Rectal smooth muscle tissue (tissue), 1 donor: ENCODE data around the gene PRKCD.

Experiments
- H3K27ac ChIP-seq: one replicate; pipeline ENCODE4 v1.7.0; 2013; ENCODE audit warnings: low read depth, low read length, inconsistent platforms
- H3K27me3 ChIP-seq: one replicate; pipeline ENCODE4 v1.7.0; 2013; ENCODE audit warnings: low read length; ENCODE audit not compliant: control insufficient read depth, insufficient read depth
- H3K36me3 ChIP-seq: one replicate; pipeline ENCODE4 v1.7.0; 2013; ENCODE audit warnings: low read length; ENCODE audit not compliant: control insufficient read depth, insufficient read depth
- H3K4me1 ChIP-seq: one replicate; pipeline ENCODE4 v1.7.0; 2013; ENCODE audit warnings: low read length; ENCODE audit not compliant: control insufficient read depth, insufficient read depth
- H3K4me3 ChIP-seq: one replicate; pipeline ENCODE4 v1.7.0; 2013; ENCODE audit warnings: low read length
- H3K9ac ChIP-seq: one replicate; pipeline ENCODE4 v1.7.0; 2013; ENCODE audit warnings: low read length

PRKCD gene

DNA sequence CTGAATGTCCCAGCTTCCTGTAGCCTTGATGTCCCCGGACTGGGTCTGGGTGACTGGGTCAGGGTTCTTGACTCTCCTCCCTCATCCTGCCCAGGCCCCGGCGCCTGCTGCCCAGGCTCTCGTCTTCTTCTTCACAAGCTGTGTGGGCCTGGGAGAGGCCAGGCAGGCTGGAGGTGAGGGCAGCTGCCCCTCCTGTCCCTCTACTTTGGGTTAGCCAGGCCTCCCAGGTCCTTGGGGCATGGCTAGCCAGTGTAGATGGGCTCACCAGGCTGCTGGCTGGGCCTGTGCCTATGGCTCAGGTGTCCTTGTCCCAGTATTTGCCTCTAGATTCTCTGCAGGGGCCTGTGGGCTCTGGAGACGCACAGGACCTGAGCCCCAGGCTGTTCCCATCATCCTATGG is 63.0 kb downstream of the PRKCD start:
- Histone ChIP-seq H3K9ac (no peak overlapping the region), H3K36me3 (peaks cover 38% of the 10 kb centered on the region), H3K27ac (no peak overlapping the region), H3K4me3 (no peak overlapping the region), H3K27me3 (no peaks in the 10 kb centered on the region), H3K4me1 (no peaks in the 10 kb centered on the region)

DNA sequence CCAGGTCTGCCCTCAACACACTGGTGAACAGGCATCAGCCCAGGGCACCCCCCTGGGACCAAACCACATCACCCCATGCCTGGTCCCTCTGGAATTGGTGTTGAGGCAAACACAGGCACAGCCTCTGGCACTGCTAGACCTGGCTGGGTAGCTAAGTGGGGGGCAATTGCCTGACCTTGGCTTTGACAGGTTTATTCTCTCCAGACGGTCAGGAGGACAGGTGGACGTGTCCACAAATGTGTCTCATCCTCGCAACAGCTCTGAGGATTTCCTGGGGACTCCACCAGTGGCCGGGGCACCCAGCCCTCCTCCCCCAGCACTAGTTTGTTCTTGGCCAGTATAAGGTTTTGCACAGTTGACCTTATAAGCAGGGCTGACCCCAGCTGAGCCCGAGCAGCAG is 63.5 kb downstream of the PRKCD start:
- Histone ChIP-seq H3K36me3 (peaks cover 43% of the 10 kb centered on the region), H3K4me1 (no peaks in the 10 kb centered on the region), H3K27me3 (no peaks in the 10 kb centered on the region), H3K27ac (no peak overlapping the region), H3K9ac (no peak overlapping the region), H3K4me3 (no peak overlapping the region)

DNA sequence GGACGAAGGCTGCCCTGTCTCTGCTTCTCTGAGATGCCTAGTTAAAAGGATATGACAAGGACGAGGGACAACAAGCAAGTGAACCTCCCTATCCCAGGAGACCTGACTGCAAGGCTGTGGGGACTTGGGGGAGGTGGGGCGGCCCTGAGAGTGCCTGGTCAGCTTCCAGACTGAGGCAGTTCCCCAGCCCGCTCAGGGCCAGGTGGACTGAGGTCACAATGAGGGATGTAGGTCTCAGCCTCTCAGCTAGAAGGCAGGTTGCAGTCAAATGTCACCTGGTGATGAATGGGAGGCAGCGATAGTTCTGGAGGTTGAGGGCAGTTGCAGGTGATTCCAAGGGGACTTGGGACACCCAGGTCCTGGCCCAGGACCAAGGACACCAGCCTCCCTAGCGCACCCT is 64.2 kb downstream of the PRKCD start:
- Histone ChIP-seq H3K9ac (no peak overlapping the region), H3K36me3 (peaks cover 49% of the 10 kb centered on the region), H3K27me3 (no peaks in the 10 kb centered on the region), H3K4me3 (no peak overlapping the region), H3K27ac (no peak overlapping the region), H3K4me1 (no peaks in the 10 kb centered on the region)

DNA sequence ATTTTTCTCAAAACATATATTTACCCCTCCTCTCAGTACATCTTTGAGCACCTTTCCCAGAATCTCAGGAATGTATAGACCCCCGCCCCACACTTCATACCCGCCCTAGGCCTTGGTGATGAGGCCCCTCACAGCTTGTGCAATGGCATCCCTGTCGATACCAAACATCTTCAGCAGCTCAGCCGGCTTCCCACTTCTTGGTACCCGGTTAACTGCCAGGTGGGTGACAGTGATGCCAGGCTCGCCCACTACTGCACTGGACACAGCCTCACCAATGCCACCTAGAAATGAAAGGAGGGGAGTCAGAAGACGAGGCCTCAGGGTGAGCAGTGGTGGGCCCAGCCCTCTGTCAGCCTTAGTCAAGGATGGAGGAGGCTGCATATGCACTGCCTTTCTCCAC is 64.6 kb downstream of the PRKCD start:
- H3K36me3 ChIP-seq = peaks cover 52% of the 10 kb centered on the region

DNA sequence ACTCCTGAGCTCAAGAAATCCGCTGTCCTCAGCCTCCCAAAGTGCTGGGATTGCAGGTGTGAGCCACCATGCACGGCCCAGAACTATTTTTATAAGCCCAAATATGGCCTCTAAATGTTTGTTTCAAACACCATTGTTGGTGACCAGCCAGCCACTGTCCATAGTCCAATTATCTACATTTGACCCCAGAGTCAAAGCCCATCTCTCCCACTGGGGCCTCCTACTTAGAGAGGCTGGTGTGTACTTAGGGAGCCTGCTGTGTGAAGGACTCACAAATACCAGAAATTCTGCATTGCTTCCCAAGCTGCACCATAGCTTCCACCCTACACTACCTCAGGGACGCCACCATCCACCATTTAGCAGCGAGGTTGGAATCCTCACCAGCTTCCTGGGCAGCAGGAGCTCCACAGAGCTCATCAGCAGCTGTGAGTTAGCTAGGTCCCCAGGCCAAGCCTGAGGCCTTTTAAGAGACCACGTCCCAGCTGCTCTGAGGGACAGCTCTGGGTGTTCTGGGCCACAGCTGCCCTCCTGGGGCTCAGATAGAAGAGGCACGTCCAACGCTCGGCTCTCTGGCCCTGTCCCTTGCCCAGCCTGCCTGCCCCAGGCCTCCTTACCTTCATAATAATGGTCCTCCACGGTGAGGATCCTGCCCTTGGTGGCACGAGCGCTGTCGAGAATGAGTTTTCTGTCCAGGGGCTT is 65.3 kb downstream of the PRKCD start:
- Histone ChIP-seq H3K9ac (no peak overlapping the region), H3K27ac (no peak overlapping the region), H3K27me3 (no peaks in the 10 kb centered on the region), H3K36me3 (peaks cover 58% of the 10 kb centered on the region), H3K4me1 (no peaks in the 10 kb centered on the region), H3K4me3 (no peak overlapping the region)

More for the DNA sequence above, 64.6 kb downstream of the PRKCD start:
- H3K27ac ChIP-seq = no peak overlapping the region
- H3K27me3 ChIP-seq = no peaks in the 10 kb centered on the region
- H3K4me1 ChIP-seq = no peaks in the 10 kb centered on the region
- H3K9ac ChIP-seq = no peak overlapping the region
- H3K4me3 ChIP-seq = no peak overlapping the region

DNA sequence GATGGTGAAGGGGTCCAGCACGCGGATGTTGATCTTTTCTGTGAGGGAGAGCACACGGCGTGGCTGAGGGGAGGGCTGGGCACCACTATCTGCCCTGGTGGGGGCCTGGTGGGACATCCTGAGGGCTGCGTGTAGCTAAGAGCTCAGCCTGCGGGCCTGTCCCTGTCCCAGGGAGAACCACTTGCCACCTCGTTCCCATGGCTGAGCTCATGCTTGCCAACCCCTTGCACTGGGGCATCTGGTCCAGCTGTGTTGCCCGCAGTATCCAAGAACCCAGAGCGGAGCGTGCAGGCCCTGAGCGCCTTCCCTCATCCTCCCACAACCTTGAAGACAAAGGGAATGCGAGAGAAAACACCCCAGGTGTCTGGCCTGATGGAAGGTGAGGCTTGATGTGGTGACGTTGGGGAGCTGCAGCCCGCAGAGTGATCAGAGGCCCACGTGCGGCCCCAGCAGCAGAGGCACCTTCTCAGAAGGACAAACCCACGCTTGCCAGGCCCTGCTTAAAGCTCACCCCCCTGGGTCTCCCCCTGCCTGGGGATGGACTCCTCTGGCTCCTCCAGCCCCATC is 65.9 kb downstream of the PRKCD start:
- Histone ChIP-seq H3K36me3 (peaks cover 65% of the 10 kb centered on the region), H3K27me3 (no peaks in the 10 kb centered on the region), H3K9ac (no peak overlapping the region), H3K4me1 (no peaks in the 10 kb centered on the region), H3K4me3 (no peak overlapping the region), H3K27ac (no peak overlapping the region)

DNA sequence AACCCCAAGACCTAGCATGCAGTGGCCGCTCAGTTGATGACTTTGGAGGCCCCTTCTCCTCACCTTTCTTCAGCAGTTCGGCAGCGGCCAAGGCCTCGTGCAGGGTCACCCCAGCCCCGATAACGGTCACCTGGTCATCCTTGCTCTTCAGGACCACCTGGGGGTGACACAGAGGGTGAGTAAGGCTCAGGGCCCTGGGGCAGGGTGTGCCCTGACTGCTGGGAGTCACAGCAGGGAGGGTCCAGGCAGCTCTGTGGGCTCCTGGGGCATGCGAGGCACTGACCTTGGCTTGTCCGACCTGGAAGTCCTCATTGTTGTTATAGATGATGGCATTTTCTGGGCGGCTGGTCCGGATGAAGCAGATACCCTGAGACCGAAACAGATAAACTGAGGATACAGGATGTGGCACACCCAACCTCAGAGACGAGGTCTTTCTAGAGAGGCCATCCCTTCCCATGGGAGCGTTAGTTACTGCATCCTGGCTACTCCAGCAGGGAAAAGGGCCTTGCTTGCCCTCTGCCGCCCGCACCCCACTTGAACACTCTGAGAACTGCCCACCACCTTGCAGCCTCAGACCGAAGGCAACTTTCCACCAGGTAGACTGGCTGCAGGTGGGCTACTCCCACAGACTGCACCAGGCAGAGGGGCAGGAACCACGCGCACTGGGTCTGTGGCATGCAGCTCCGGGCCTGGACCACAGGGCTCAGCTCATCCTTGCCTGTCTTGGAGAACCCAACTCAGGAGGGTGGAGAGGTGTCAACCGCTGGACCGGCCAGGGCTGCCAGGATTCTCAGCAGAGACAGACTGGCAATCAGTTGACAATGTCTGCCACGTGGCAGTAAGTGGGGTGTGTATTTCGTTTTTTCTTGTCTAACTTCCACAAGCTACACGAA is 67.2 kb downstream of the PRKCD start:
- Histone ChIP-seq H3K4me1 (no peaks in the 10 kb centered on the region), H3K27ac (no peak overlapping the region), H3K36me3 (peaks cover 76% of the 10 kb centered on the region)

DNA sequence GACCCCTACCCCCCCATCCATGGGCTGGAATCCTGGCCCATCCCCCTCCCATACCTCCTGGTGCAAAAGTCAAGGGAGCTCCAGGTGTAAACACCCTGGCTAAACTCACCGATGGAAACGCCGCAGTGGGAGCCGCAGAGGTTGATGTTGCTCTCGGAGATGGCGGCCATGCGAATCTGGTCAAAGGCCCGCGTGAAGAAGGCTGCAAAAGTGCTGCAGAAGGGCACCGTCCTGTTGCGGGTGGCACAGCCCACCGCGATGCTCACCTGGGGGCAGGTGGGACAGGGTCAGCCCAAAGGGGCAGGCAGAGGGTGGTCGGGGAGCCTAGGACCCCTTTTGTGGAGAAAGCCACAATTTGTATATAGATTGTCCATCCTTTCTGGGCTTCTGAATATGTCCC is 68.2 kb downstream of the PRKCD start:
- Histone ChIP-seq H3K4me3 (no peak overlapping the region), H3K4me1 (no peaks in the 10 kb centered on the region), H3K27me3 (no peaks in the 10 kb centered on the region), H3K27ac (no peak overlapping the region), H3K9ac (no peak overlapping the region), H3K36me3 (peaks cover 85% of the 10 kb centered on the region)

More for the DNA sequence above, 67.2 kb downstream of the PRKCD start:
- H3K9ac ChIP-seq = no peak overlapping the region
- no peak overlapping the region for H3K4me3 ChIP-seq
- no peaks in the 10 kb centered on the region for H3K27me3 ChIP-seq

DNA sequence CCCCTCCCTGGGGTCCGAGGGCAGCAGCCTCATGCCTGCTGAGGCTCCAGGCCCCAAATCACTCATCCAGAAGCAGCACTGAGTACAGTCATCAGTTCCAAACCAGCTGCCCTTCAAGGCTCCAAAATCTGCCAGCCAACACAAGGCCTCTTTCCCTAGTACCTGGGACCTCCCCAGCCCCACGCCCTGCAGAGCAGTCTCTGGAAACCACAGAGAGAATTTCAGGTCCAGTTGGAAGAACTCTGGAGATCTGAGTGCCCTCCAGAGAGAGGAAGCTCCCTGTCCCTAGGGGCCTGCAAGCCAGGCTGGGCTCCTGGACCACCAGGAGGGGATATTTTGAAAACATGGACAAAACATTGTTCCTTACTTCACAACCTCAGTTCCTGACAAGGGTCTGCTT is 68.6 kb downstream of the PRKCD start:
- Histone ChIP-seq H3K36me3 (peaks cover 82% of the 10 kb centered on the region), H3K27ac (no peak overlapping the region), H3K27me3 (no peaks in the 10 kb centered on the region), H3K9ac (no peak overlapping the region), H3K4me1 (no peaks in the 10 kb centered on the region), H3K4me3 (no peak overlapping the region)

DNA sequence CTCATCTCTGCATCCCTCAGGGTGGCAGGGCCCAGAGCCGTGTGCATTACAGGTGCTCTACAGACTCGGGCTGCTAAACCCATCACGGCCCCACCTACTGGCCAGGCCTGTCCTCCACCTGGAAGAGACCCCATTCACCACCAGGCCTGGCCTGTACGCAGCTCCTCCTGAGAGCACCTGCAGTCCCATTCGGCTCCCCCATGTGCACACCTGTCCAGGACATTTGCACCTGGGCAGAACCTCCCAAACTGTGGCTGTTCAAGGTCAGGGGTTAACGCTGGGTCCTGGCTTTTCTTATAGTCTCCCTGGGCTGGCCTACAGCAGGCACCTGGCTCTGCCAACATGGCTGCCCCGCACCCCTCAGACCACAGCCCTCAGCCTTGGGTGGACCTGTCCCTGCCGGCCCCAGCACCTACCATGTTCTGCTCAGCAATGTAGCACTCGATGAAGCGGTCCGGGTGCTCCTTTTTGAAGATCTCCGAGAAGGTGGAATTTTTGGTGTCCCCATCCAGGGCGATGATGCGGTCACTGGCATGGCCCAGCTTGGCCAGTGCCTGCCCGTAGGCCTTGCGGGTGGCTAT is 69.1 kb downstream of the PRKCD start:
- Histone ChIP-seq H3K9ac (no peak overlapping the region), H3K36me3 (peaks cover 77% of the 10 kb centered on the region), H3K4me1 (no peaks in the 10 kb centered on the region), H3K27me3 (no peaks in the 10 kb centered on the region), H3K27ac (no peak overlapping the region), H3K4me3 (no peak overlapping the region)

DNA sequence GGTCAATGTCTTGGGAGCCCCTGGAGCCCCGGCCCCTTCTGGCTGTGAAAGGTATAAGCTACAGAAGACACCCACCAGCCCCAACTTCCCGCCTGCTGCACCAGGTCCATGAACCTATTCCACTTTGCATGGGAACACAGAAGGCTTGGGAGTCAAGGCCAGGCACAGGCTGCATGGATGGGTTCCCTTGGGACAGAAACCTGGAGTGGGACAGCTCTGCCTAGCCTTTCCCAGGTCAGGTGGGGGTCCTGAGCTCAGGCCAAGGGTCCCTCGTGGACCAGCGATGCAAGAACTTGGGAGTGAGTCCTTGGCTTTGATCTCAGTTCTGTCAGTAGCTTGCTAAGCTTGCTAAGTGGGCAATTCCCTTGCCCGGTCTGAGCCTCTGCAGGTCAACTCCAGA is 69.8 kb downstream of the PRKCD start:
- no peaks in the 10 kb centered on the region for H3K27me3 ChIP-seq
- H3K27ac ChIP-seq = no peak overlapping the region
- H3K36me3 ChIP-seq = peaks cover 76% of the 10 kb centered on the region
- H3K4me3 ChIP-seq = no peak overlapping the region
- no peaks in the 10 kb centered on the region for H3K4me1 ChIP-seq
- H3K9ac ChIP-seq = no peak overlapping the region
